Keratinocyte (primary cell): ENCODE data around the gene WRAP73. TPM values are rescaled to one million over a fixed set of nuclear protein-coding genes. Genes with fewer than 3 reads are reported as not detected.

ENCODE experiments used
- DNase-seq: peaks from one replicate; pipeline ENCODE4 v3.0.0-alpha.2; 2011; ENCODE audit warnings: low read depth, missing footprints, low spot score
- FAIRE-seq: peaks from 2 replicates; lab custom pipeline; 2011; peaks lifted over from hg19 to GRCh38; lab: Jason Lieb, UNC
- H2AFZ ChIP-seq: 2 replicates; pipeline ENCODE4 v1.6.0; 2012; ENCODE audit warnings: low read length, control low read depth, inconsistent platforms; ENCODE audit not compliant: control insufficient read depth
- H3K27ac ChIP-seq: 2 replicates; pipeline ENCODE4 v1.5.1; 2011; ENCODE audit warnings: low read length; ENCODE audit not compliant: control insufficient read depth, insufficient read depth
- H3K27me3 ChIP-seq: 3 replicates; pipeline ENCODE4 v1.6.0; 2011; ENCODE audit warnings: low read length; ENCODE audit not compliant: control insufficient read depth, insufficient read depth; ENCODE audit errors: extremely low read depth
- H3K36me3 ChIP-seq, 2 experiments: 2 replicates in 1 of 2; 3 replicates in 1 of 2; pipeline ENCODE4 v1.5.1; 2011; ENCODE audit warnings: low read length in 2 of 2, mild to moderate bottlenecking in 1 of 2; ENCODE audit not compliant: control insufficient read depth in 2 of 2, insufficient read depth in 2 of 2; ENCODE audit errors: extremely low read depth in 1 of 2
- H3K4me1 ChIP-seq: 3 replicates; pipeline ENCODE4 v1.5.1; 2011; ENCODE audit warnings: low read length; ENCODE audit not compliant: control insufficient read depth, insufficient read depth; ENCODE audit errors: extremely low read depth
- H3K4me2 ChIP-seq: 3 replicates; pipeline ENCODE4 v1.6.0; 2011; ENCODE audit warnings: low read depth, low read length; ENCODE audit not compliant: control insufficient read depth, insufficient read depth; ENCODE audit errors: extremely low read depth
- H3K4me3 ChIP-seq, 3 experiments: fragments of 200-600 bp in 1 of 3; sonication (generic) in 1 of 3; 2 replicates in 2 of 3; 3 replicates in 1 of 3; pipeline ENCODE4 v1.5.1; 2011 to 2016; ENCODE audit warnings: low read length in 3 of 3, mild to moderate bottlenecking in 3 of 3, control low read depth in 2 of 3, inconsistent platforms in 1 of 3, low read depth in 1 of 3, mixed read lengths in 1 of 3, mixed run types in 1 of 3, moderate library complexity in 1 of 3; ENCODE audit not compliant: control insufficient read depth in 2 of 3, insufficient read depth in 2 of 3; ENCODE audit errors: extremely low read depth in 1 of 3
- H3K79me2 ChIP-seq: 2 replicates; pipeline ENCODE4 v1.6.0; 2012; ENCODE audit warnings: low read length; ENCODE audit not compliant: control insufficient read depth, insufficient read depth
- H3K9ac ChIP-seq: 3 replicates; pipeline ENCODE4 v1.6.0; 2011; ENCODE audit warnings: low read length; ENCODE audit not compliant: control insufficient read depth, insufficient read depth; ENCODE audit errors: extremely low read depth
- H3K9me1 ChIP-seq: 3 replicates; pipeline ENCODE4 v1.6.0; 2011; ENCODE audit warnings: low read length; ENCODE audit not compliant: control insufficient read depth, insufficient read depth; ENCODE audit errors: extremely low read depth
- H3K9me3 ChIP-seq: 2 replicates; pipeline ENCODE4 v1.5.1; 2012; ENCODE audit warnings: low read depth, low read length; ENCODE audit not compliant: control insufficient read depth
- H4K20me1 ChIP-seq: 3 replicates; pipeline ENCODE4 v1.6.0; 2011; ENCODE audit warnings: low read length; ENCODE audit not compliant: control insufficient read depth, insufficient read depth; ENCODE audit errors: extremely low read depth
- EZH2 ChIP-seq: IDR thresholded peaks from one replicate; pipeline ENCODE4 v1.6.1; 2012; ENCODE audit warnings: inconsistent platforms, mild to moderate bottlenecking, low read length, moderate library complexity
- dilution Hi-C: fragments of 300-500 bp; cut with MboI; formaldehyde crosslinking; loops from one replicate; pipeline ENCODE4 v1.7.0; 2020; ENCODE audit warnings: low sequenced_read_pairs; ENCODE audit not compliant: extremely low pct_ligation_motif_present
- polyA plus RNA-seq, 5 experiments: library from polyadenylated mRNA; depleted of rRNA in 3 of 5; stranded (reverse) in 3 of 5; stranded (forward) in 1 of 5; unstranded in 1 of 5; fragments of >200 nt; gene quantifications; 1 replicate in 1 of 5; 2 replicates in 3 of 5; 3 replicates in 1 of 5; pipeline versions ENCODE4 v1.2.1 to v1.2.3, GENCODE V29; 2011 to 2012; ENCODE audit warnings: missing spikeins in 2 of 5, low read depth in 1 of 5, low replicate concordance in 1 of 5
- TF ChIP-seq, protein P1 (sequence below), 3 experiments: IDR thresholded peaks in 1 of 3; conservative IDR thresholded peaks in 1 of 3; optimal IDR thresholded peaks in 1 of 3; 2 replicates in 2 of 3; 3 replicates in 1 of 3; pipeline versions ENCODE3 to v1.5.1; 2011; ENCODE audit warnings: low read length in 3 of 3, mild to moderate bottlenecking in 3 of 3, moderate library complexity in 2 of 3, control low read depth in 1 of 3, inconsistent platforms in 1 of 3; ENCODE audit not compliant: insufficient read depth in 2 of 3; ENCODE audit errors: extremely low read depth in 1 of 3

Gene WRAP73
- polyA plus RNA-seq, 1 donor (not counting 4 experiments of a cell fraction or from before 2014, with no cell fraction given) = 18.9 TPM

DNA sequence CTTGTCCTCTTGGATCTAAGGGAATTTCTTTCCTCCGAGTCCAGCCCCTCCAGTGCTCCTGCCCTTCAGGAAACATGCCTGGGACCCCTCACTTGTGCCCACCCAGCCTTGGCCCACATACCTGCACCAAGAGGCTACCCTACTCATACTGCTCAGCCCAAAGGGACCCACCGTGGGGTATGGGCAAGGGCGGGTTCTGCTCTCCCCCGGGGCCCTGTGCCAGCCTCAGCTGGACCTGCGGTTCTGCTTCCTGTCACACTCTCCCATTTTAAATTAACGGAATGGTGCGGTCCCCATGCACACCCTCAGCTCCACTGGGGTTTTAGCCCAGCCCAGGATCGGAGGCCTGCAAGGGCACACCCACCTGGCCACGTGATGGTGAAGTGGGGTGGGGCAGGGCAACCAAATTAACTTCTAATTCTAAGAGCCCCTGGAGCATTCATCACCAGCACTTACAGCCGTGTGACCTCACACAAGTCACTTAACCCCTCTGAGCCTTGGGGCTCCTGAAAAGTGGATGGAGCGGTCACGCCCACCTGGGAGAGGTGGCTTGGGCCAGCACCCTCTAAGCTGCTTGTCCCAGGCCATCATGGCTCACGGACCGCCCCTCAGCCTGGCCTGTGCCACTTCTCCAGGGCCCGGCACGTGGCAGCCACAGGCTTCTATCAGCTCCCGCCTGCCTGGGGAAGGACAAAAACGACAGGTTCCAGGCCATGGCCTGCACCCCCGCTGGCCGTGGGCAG lies 30.8 kb upstream of the WRAP73 start:
- no peak for DNase-seq
- TF ChIP-seq, protein P1, sequence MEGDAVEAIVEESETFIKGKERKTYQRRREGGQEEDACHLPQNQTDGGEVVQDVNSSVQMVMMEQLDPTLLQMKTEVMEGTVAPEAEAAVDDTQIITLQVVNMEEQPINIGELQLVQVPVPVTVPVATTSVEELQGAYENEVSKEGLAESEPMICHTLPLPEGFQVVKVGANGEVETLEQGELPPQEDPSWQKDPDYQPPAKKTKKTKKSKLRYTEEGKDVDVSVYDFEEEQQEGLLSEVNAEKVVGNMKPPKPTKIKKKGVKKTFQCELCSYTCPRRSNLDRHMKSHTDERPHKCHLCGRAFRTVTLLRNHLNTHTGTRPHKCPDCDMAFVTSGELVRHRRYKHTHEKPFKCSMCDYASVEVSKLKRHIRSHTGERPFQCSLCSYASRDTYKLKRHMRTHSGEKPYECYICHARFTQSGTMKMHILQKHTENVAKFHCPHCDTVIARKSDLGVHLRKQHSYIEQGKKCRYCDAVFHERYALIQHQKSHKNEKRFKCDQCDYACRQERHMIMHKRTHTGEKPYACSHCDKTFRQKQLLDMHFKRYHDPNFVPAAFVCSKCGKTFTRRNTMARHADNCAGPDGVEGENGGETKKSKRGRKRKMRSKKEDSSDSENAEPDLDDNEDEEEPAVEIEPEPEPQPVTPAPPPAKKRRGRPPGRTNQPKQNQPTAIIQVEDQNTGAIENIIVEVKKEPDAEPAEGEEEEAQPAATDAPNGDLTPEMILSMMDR (optimal IDR thresholded peaks at IDR 0.05 in 1 of 3, IDR thresholded peaks at IDR 0.05 in 1 of 3, conservative IDR thresholded peaks at IDR 0.05 in 1 of 3; ENCODE audit: extremely low read depth in 1 of 3, insufficient read depth in 2 of 3, low read length in 3 of 3) = no peak
- no peak for TF ChIP-seq EZH2
- no peak for FAIRE-seq
- H4K20me1 ChIP-seq = no peaks in the 10 kb centered on the region
- H3K9ac ChIP-seq = no peak overlapping the region
- no peak overlapping the region for H3K4me2 ChIP-seq
- peaks cover 24% of the 10 kb centered on the region for H3K4me1 ChIP-seq
- peaks cover 2% of the 10 kb centered on the region for H3K9me1 ChIP-seq
- no peaks in the 10 kb centered on the region for H3K79me2 ChIP-seq
- no peaks in the 10 kb centered on the region for H3K36me3 ChIP-seq
- no peak overlapping the region for H2AFZ ChIP-seq
- no peaks in the 10 kb centered on the region for H3K9me3 ChIP-seq
- dilution Hi-C loops = no loop called here
- no peak overlapping the region for H3K4me3 ChIP-seq
- no peak overlapping the region for H3K27ac ChIP-seq
- H3K27me3 ChIP-seq = peaks cover 4% of the 10 kb centered on the region

DNA sequence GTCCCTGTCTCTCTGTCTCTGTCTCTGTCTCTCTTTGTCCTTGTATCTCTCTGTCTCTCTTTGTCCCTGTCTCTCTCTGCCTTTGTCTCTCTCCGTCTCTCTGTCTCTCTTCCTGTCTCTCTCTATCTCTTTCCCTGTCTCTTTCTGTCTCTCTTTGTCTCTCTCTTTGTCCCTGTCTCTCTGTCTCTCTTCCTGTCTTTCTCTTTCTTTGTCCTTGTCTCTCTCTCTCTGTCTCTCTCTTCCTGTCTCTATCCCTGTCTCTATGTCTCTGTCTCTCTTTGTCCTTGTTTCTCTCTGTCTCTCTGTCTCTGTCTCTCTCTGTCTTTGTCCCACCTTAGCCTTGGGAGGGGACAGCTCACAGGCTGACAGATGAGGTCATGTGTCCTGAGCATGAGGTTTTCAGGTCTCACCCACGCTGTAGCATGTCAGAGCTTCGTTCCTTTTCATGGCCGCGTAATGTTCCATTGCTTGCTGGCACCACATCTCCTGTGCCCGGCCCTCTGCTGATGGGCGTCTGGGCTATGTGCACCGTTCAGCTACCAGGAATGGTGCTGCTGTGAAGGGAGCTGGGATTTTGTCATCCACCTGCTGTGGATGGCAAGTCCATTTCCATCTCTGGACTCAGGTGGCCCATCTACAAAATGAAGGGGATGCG lies 30.0 kb upstream of the WRAP73 start:
- H3K79me2 ChIP-seq = no peaks in the 10 kb centered on the region
- no peak overlapping the region for H3K27ac ChIP-seq
- no peak overlapping the region for H3K4me2 ChIP-seq
- DNase-seq (no peak), FAIRE-seq (no peak)
- no peaks in the 10 kb centered on the region for H3K9me3 ChIP-seq
- peaks cover 19% of the 10 kb centered on the region for H3K4me1 ChIP-seq
- TF ChIP-seq, protein P1 (optimal IDR thresholded peaks at IDR 0.05 in 1 of 3, IDR thresholded peaks at IDR 0.05 in 1 of 3, conservative IDR thresholded peaks at IDR 0.05 in 1 of 3; ENCODE audit: extremely low read depth in 1 of 3, insufficient read depth in 2 of 3, low read length in 3 of 3) = no peak
- no peak for TF ChIP-seq EZH2
- no peaks in the 10 kb centered on the region for H3K36me3 ChIP-seq
- H2AFZ ChIP-seq = no peak overlapping the region
- peaks cover 2% of the 10 kb centered on the region for H3K9me1 ChIP-seq
- H3K9ac ChIP-seq = no peak overlapping the region
- H3K27me3 ChIP-seq = peaks cover 4% of the 10 kb centered on the region
- dilution Hi-C loops = no loop called here
- no peak overlapping the region for H3K4me3 ChIP-seq
- no peaks in the 10 kb centered on the region for H4K20me1 ChIP-seq
